SK-N-SH treated with all-trans-retinoic acid at 6 μM for 48 hours (cell line): ENCODE measurements around the gene MAD2L2.

ENCODE experiments used
- ATAC-seq: fragments of 200-7000 bp; cut with Tn5 transposase; 3 replicates; pipeline ENCODE4 v1.9.1; 2020; ENCODE audit warnings: mild to moderate bottlenecking, moderate library complexity
- ARNTL ChIP-seq: fragments of 450-650 bp; formaldehyde crosslinking; IDR thresholded peaks from 2 replicates; pipeline ENCODE4 v1.5.0; 2020; ENCODE audit warnings: low read depth, mild to moderate bottlenecking, moderate library complexity, borderline replicate concordance
- BACH2 ChIP-seq: fragments of 250-450 bp; sonication (Bioruptor Pico); IDR thresholded peaks from 2 replicates; pipeline ENCODE4 v1.9.0; 2021; ENCODE audit warnings: mild to moderate bottlenecking, borderline replicate concordance
- ESRRG ChIP-seq: fragments of 250-450 bp; sonication (Bioruptor Pico); IDR thresholded peaks from 2 replicates; pipeline ENCODE4 v1.6.1; 2021; ENCODE audit warnings: mild to moderate bottlenecking
- GLIS3 ChIP-seq: fragments of 250-450 bp; sonication (Bioruptor Pico); IDR thresholded peaks from 2 replicates; pipeline ENCODE4 v1.5.0; 2020; ENCODE audit warnings: mild to moderate bottlenecking, moderate library complexity
- ISL1 ChIP-seq: fragments of 250-450 bp; sonication (Bioruptor Pico); IDR thresholded peaks from 2 replicates; pipeline ENCODE4 v2.1.2; 2022; ENCODE audit warnings: mild to moderate bottlenecking, moderate library complexity
- OSR1 ChIP-seq: fragments of 250-450 bp; sonication (Bioruptor Pico); IDR thresholded peaks from 2 replicates; pipeline ENCODE4 v1.8.0; 2022; ENCODE audit warnings: moderate library complexity, mild to moderate bottlenecking, inconsistent platforms
- PPARA ChIP-seq: fragments of 250-450 bp; sonication (Bioruptor Pico); IDR thresholded peaks from 2 replicates; pipeline ENCODE4 v1.5.0; 2020; ENCODE audit warnings: mild to moderate bottlenecking, borderline replicate concordance
- RARB ChIP-seq: fragments of 250-450 bp; sonication (Bioruptor Pico); IDR thresholded peaks from 2 replicates; pipeline ENCODE4 v1.8.0; 2021; ENCODE audit warnings: mild to moderate bottlenecking, moderate library complexity
- SNAI2 ChIP-seq: fragments of 250-450 bp; sonication (Bioruptor Pico); IDR thresholded peaks from 2 replicates; pipeline ENCODE4 v1.5.0; 2020; ENCODE audit warnings: mild to moderate bottlenecking, moderate library complexity
- TCF4 ChIP-seq: fragments of 250-450 bp; sonication (Bioruptor Pico); IDR thresholded peaks from 2 replicates; pipeline ENCODE4 v1.8.0; 2021; ENCODE audit warnings: mild to moderate bottlenecking, moderate library complexity, borderline replicate concordance
- TOX ChIP-seq: fragments of 250-450 bp; sonication (Bioruptor Pico); IDR thresholded peaks from 2 replicates; pipeline ENCODE4 v1.8.0; 2021; ENCODE audit warnings: mild to moderate bottlenecking, moderate library complexity, borderline replicate concordance
- ZC3H10 ChIP-seq: fragments of 250-450 bp; sonication (Bioruptor Pico); IDR thresholded peaks from 2 replicates; pipeline ENCODE4 v1.5.1; 2021; ENCODE audit warnings: mild to moderate bottlenecking, moderate library complexity
- ZFP3 ChIP-seq: fragments of 250-450 bp; sonication (Bioruptor Pico); IDR thresholded peaks from 2 replicates; pipeline ENCODE4 v1.5.0; 2020; ENCODE audit warnings: mild to moderate bottlenecking, moderate library complexity
- ZFP30 ChIP-seq: fragments of 450-650 bp; formaldehyde crosslinking; IDR thresholded peaks from 2 replicates; pipeline ENCODE4 v1.5.0; 2022; ENCODE audit warnings: mild to moderate bottlenecking, moderate library complexity
- ZNF565 ChIP-seq: fragments of 450-650 bp; formaldehyde crosslinking; conservative IDR thresholded peaks from 2 replicates; pipeline ENCODE4 v1.5.0; 2020; ENCODE audit warnings: low read depth, mild to moderate bottlenecking, moderate library complexity
- ZNF70 ChIP-seq: fragments of 450-650 bp; formaldehyde crosslinking; IDR thresholded peaks from 2 replicates; pipeline ENCODE4 v1.5.0; 2020; ENCODE audit warnings: mild to moderate bottlenecking, moderate library complexity
- ZNF8 ChIP-seq: fragments of 450-650 bp; formaldehyde crosslinking; IDR thresholded peaks from 2 replicates; pipeline ENCODE4 v1.5.0; 2020; ENCODE audit warnings: mild to moderate bottlenecking, moderate library complexity
- TF ChIP-seq, protein P1 (sequence below): fragments of 250-450 bp; sonication (Bioruptor Pico); IDR thresholded peaks from 2 replicates; pipeline ENCODE4 v1.5.0; 2020; ENCODE audit warnings: mild to moderate bottlenecking, moderate library complexity
- TF ChIP-seq, protein P2 (sequence below): fragments of 250-450 bp; sonication (Bioruptor Pico); IDR thresholded peaks from 2 replicates; pipeline ENCODE4 v1.8.0; 2020; ENCODE audit warnings: mild to moderate bottlenecking, moderate library complexity, borderline replicate concordance
- TF ChIP-seq, protein P3 (sequence below): fragments of 250-450 bp; sonication (Bioruptor Pico); IDR thresholded peaks from 2 replicates; pipeline ENCODE4 v1.5.1; 2020; ENCODE audit warnings: low read depth, mild to moderate bottlenecking, moderate library complexity
- TF ChIP-seq, protein P4 (sequence below): fragments of 250-450 bp; sonication (Bioruptor Pico); IDR thresholded peaks from 2 replicates; pipeline ENCODE4 v1.8.0; 2021; ENCODE audit warnings: low read depth, mild to moderate bottlenecking, moderate library complexity, borderline replicate concordance
- TF ChIP-seq, protein P5 (sequence below): fragments of 250-450 bp; sonication (Bioruptor Pico); IDR thresholded peaks from 2 replicates; pipeline ENCODE4 v1.5.1; 2021; ENCODE audit warnings: mild to moderate bottlenecking, moderate library complexity

Gene MAD2L2

DNA sequence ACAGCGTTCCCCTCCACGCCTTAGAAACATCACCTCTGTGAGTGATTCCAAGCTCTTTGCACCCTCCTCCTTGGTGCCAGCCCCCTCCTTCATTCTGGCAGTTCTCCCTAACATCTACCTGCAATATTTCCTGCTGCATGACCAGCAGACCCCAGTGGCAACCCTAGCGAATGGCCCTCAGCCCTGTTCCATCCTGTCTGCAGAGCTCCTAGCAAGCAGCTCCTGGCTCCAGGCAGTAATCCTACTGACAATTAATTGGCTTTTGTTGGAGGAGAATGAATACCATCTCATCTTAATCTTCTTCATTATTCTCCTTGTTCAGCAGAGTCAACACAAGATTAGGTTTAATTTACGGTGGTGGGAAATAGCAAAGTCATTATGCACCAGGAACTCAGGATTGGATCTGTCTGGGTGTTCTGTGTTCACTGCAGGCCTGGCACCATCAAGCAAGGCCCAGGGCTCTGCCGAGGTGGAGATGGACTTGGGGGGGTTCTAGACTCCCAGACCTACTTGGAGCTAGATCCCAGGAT lies 39.1 kb downstream of the MAD2L2 start:
- no peak for ATAC-seq
- TF ChIP-seq, protein P1, sequence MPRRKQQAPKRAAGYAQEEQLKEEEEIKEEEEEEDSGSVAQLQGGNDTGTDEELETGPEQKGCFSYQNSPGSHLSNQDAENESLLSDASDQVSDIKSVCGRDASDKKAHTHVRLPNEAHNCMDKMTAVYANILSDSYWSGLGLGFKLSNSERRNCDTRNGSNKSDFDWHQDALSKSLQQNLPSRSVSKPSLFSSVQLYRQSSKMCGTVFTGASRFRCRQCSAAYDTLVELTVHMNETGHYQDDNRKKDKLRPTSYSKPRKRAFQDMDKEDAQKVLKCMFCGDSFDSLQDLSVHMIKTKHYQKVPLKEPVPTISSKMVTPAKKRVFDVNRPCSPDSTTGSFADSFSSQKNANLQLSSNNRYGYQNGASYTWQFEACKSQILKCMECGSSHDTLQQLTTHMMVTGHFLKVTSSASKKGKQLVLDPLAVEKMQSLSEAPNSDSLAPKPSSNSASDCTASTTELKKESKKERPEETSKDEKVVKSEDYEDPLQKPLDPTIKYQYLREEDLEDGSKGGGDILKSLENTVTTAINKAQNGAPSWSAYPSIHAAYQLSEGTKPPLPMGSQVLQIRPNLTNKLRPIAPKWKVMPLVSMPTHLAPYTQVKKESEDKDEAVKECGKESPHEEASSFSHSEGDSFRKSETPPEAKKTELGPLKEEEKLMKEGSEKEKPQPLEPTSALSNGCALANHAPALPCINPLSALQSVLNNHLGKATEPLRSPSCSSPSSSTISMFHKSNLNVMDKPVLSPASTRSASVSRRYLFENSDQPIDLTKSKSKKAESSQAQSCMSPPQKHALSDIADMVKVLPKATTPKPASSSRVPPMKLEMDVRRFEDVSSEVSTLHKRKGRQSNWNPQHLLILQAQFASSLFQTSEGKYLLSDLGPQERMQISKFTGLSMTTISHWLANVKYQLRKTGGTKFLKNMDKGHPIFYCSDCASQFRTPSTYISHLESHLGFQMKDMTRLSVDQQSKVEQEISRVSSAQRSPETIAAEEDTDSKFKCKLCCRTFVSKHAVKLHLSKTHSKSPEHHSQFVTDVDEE: no peak
- TF ChIP-seq ARNTL (CRISPR knock-in tag) (no peak), BACH2 (CRISPR knock-in tag) (no peak), ZFP3 (CRISPR knock-in tag) (no peak), TOX (CRISPR knock-in tag) (no peak), ISL1 (CRISPR knock-in tag) (no peak), ZNF565 (CRISPR knock-in tag) (no peak), GLIS3 (no peak), ZNF70 (CRISPR knock-in tag) (no peak), OSR1 (no peak), TCF4 (CRISPR knock-in tag) (no peak), SNAI2 (no peak), ZFP30 (CRISPR knock-in tag) (no peak), ESRRG (CRISPR knock-in tag) (no peak), PPARA (CRISPR knock-in tag) (no peak), ZNF8 (CRISPR knock-in tag) (no peak)
- TF ChIP-seq, protein P2, sequence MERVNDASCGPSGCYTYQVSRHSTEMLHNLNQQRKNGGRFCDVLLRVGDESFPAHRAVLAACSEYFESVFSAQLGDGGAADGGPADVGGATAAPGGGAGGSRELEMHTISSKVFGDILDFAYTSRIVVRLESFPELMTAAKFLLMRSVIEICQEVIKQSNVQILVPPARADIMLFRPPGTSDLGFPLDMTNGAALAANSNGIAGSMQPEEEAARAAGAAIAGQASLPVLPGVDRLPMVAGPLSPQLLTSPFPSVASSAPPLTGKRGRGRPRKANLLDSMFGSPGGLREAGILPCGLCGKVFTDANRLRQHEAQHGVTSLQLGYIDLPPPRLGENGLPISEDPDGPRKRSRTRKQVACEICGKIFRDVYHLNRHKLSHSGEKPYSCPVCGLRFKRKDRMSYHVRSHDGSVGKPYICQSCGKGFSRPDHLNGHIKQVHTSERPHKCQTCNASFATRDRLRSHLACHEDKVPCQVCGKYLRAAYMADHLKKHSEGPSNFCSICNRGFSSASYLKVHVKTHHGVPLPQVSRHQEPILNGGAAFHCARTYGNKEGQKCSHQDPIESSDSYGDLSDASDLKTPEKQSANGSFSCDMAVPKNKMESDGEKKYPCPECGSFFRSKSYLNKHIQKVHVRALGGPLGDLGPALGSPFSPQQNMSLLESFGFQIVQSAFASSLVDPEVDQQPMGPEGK: no peak
- TF ChIP-seq, protein P3, sequence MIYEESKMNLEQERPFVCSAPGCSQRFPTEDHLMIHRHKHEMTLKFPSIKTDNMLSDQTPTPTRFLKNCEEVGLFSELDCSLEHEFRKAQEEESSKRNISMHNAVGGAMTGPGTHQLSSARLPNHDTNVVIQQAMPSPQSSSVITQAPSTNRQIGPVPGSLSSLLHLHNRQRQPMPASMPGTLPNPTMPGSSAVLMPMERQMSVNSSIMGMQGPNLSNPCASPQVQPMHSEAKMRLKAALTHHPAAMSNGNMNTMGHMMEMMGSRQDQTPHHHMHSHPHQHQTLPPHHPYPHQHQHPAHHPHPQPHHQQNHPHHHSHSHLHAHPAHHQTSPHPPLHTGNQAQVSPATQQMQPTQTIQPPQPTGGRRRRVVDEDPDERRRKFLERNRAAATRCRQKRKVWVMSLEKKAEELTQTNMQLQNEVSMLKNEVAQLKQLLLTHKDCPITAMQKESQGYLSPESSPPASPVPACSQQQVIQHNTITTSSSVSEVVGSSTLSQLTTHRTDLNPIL (CRISPR knock-in tag): no peak
- TF ChIP-seq, protein P4, sequence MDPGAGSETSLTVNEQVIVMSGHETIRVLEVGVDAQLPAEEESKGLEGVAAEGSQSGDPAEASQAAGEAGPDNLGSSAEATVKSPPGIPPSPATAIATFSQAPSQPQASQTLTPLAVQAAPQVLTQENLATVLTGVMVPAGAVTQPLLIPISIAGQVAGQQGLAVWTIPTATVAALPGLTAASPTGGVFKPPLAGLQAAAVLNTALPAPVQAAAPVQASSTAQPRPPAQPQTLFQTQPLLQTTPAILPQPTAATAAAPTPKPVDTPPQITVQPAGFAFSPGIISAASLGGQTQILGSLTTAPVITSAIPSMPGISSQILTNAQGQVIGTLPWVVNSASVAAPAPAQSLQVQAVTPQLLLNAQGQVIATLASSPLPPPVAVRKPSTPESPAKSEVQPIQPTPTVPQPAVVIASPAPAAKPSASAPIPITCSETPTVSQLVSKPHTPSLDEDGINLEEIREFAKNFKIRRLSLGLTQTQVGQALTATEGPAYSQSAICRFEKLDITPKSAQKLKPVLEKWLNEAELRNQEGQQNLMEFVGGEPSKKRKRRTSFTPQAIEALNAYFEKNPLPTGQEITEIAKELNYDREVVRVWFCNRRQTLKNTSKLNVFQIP (CRISPR knock-in tag): no peak
- TF ChIP-seq, protein P5, sequence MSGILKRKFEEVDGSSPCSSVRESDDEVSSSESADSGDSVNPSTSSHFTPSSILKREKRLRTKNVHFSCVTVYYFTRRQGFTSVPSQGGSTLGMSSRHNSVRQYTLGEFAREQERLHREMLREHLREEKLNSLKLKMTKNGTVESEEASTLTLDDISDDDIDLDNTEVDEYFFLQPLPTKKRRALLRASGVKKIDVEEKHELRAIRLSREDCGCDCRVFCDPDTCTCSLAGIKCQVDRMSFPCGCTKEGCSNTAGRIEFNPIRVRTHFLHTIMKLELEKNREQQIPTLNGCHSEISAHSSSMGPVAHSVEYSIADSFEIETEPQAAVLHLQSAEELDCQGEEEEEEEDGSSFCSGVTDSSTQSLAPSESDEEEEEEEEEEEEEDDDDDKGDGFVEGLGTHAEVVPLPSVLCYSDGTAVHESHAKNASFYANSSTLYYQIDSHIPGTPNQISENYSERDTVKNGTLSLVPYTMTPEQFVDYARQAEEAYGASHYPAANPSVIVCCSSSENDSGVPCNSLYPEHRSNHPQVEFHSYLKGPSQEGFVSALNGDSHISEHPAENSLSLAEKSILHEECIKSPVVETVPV (CRISPR knock-in tag): no peak

DNA sequence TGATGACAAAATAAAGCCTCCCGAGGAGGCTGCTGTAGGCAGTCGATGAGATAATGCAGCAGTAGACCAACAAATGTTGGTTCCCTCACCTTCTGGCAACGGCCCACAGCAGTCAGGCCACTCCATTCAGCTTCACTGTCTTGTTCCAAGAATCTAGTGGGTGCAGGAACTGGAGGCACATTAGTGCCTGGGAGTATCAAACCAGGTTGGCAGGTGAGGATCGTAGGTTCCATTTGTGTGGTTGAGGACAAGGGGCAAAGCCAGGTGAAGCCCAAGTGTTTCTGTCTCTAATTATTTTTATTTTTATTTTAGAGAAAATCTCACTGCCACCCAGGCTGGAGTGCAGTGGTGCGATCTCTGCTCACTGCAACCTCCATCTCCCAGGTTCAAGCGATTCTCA lies 40.0 kb downstream of the MAD2L2 start:
- TF ChIP-seq RARB (CRISPR knock-in tag) (no peak), PPARA (CRISPR knock-in tag) (no peak), ZFP3 (CRISPR knock-in tag) (no peak), BACH2 (CRISPR knock-in tag) (no peak), ZNF565 (CRISPR knock-in tag) (no peak), ZC3H10 (CRISPR knock-in tag) (no peak), ESRRG (CRISPR knock-in tag) (no peak)
- TF ChIP-seq, protein P2: no peak
- TF ChIP-seq, protein P1: no peak
- TF ChIP-seq, protein P3 (CRISPR knock-in tag): no peak
- no peak for ATAC-seq
